ENCODE data around the gene RITA1. TPM values are rescaled to one million over a fixed set of nuclear protein-coding genes. Genes with fewer than 3 reads are reported as not detected.

RITA1 gene
- total and polyA plus RNA-seq, 2 donors (not counting 3 experiments of a cell fraction or from before 2014, with no cell fraction given), result 20.7 to 21.3 TPM

DNA sequence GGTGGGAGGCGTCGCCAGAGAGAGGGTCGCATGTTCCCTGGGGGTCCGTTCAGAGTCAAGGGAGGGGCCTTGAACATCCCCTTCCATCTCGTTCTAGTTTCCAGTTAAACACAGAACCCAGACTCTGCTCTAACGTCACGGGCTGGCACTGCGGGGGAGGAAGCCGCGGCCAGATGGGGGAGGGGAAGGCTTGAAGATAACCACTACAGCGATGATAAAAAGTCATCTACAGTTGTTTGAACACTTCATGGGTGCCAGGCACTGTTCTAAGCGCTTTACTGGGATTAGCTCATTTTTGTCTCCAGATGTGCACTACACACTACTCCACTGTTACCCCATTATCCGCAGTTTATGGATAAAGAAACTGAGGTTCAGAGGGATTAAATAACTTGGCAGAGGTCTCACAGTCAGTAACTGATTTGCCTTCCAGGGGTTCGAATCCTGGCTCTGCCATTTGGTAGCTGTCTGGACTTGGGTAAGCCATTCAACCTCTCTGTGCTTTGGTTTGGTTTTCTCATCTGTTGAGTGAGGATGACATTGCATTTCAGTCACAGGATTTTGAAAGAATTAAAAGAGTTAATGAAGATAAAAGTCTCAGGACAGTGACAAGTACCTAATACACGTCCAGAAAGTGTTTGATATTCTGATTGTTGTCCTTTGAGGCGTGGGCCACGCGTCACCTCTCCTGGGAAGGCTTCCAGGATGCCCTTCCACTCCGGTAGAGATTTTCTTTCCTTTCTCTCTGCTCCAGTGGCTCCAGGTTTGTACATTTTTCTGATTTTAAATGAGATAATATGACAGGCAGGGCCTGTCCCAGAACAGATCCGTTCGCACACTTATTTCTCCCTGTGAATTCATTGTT, 49.2 kb upstream of the RITA1 start:
- H2AFZ ChIP-seq (ENCODE audit: low read depth, low read length), result no peak overlapping the region
- BruUV-seq (replicated peaks), result no TSS peak
- ChIA-PET CTCF (interaction anchor here (0.5 to 1.4 kb wide), 2 partner anchors 40 to 144 kb away, joined by 3 to 5 read pairs; no protein-coding TSS in a partner anchor), POLR2A (interaction anchor here (0.5 kb wide), 1 partner anchor 9 kb away, joined by 3 read pairs; no protein-coding TSS in a partner anchor)
- TF ChIP-seq POLR2AphosphoS5 (IDR thresholded peaks at IDR 0.05; ENCODE audit: insufficient read depth, low read depth, low read length) (no peak), MYC (IDR thresholded peaks at IDR 0.05; ENCODE audit: low read depth, low read length) (no peak), POLR2A (IDR thresholded peaks at IDR 0.05; ENCODE audit: low read depth, low read length) (no peak), GATA2 (IDR thresholded peaks at IDR 0.05; ENCODE audit: insufficient read depth, insufficient read length, low read depth, low read length) (no peak), EZH2 (IDR thresholded peaks at IDR 0.05; ENCODE audit: borderline replicate concordance, low read depth, low read length, severe bottlenecking) (no peak), FOS (IDR thresholded peaks at IDR 0.05; ENCODE audit: borderline replicate concordance, insufficient read depth, low read length) (no peak)
- TF ChIP-seq, protein P1, sequence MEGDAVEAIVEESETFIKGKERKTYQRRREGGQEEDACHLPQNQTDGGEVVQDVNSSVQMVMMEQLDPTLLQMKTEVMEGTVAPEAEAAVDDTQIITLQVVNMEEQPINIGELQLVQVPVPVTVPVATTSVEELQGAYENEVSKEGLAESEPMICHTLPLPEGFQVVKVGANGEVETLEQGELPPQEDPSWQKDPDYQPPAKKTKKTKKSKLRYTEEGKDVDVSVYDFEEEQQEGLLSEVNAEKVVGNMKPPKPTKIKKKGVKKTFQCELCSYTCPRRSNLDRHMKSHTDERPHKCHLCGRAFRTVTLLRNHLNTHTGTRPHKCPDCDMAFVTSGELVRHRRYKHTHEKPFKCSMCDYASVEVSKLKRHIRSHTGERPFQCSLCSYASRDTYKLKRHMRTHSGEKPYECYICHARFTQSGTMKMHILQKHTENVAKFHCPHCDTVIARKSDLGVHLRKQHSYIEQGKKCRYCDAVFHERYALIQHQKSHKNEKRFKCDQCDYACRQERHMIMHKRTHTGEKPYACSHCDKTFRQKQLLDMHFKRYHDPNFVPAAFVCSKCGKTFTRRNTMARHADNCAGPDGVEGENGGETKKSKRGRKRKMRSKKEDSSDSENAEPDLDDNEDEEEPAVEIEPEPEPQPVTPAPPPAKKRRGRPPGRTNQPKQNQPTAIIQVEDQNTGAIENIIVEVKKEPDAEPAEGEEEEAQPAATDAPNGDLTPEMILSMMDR (IDR thresholded peaks at IDR 0.05; ENCODE audit: extremely low read depth in 1 of 2, insufficient read depth in 1 of 2, low read depth in 1 of 2, low read length in 2 of 2), result no peak
- TF ChIP-seq, protein P2, sequence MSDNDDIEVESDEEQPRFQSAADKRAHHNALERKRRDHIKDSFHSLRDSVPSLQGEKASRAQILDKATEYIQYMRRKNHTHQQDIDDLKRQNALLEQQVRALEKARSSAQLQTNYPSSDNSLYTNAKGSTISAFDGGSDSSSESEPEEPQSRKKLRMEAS (IDR thresholded peaks at IDR 0.05; ENCODE audit: insufficient read depth, insufficient read length), result no peak
- H3K4me3 ChIP-seq (replicated peaks in 1 of 3; ENCODE audit: insufficient read depth in 1 of 3, low read depth in 1 of 3, low read length in 3 of 3), result no peak overlapping the region
- H3K9ac ChIP-seq (replicated peaks; ENCODE audit: extremely low read depth, insufficient read depth, low read length), result no peak overlapping the region
- no peaks in the 10 kb centered on the region for H4K20me1 ChIP-seq (replicated peaks; ENCODE audit: control insufficient read depth, extremely low read depth, insufficient read depth, low read length)
- H3K4me2 ChIP-seq (ENCODE audit: insufficient read depth, low read length), result no peak overlapping the region
- no peaks in the 10 kb centered on the region for H3K9me3 ChIP-seq (replicated peaks; ENCODE audit: control insufficient read depth, insufficient read depth, low read length)
- H3K27me3 ChIP-seq (ENCODE audit: control insufficient read depth in 2 of 2, insufficient read depth in 2 of 2, low read length in 2 of 2), result no peaks in the 10 kb centered on the region
- dilution Hi-C loops (cut with MboI; ENCODE audit: extremely low pct_ligation_motif_present, low sequenced_read_pairs), result no loop called here
- H3K79me2 ChIP-seq (ENCODE audit: control insufficient read depth, insufficient read depth, low read length), result no peaks in the 10 kb centered on the region
- H3K9me1 ChIP-seq (replicated peaks; ENCODE audit: control insufficient read depth, extremely low read depth, insufficient read depth, low read length), result no peaks in the 10 kb centered on the region
- H3K4me1 ChIP-seq (ENCODE audit: control insufficient read depth, extremely low read depth, insufficient read depth, low read length), result no peaks in the 10 kb centered on the region
- no peaks in the 10 kb centered on the region for H3K36me3 ChIP-seq (ENCODE audit: control insufficient read depth in 2 of 2, extremely low read depth in 1 of 2, insufficient read depth in 2 of 2, low read length in 2 of 2)
- intact Hi-C loops (cut with micrococcal nuclease), result no loop called here
- H3K27ac ChIP-seq (ENCODE audit: insufficient read depth, low read depth, low read length), result no peak overlapping the region
- DNase-seq (ENCODE audit: low read depth, low spot score), result no peak
- FAIRE-seq, result no peak
